ENCODE measurements around the gene CDH13.

DNA sequence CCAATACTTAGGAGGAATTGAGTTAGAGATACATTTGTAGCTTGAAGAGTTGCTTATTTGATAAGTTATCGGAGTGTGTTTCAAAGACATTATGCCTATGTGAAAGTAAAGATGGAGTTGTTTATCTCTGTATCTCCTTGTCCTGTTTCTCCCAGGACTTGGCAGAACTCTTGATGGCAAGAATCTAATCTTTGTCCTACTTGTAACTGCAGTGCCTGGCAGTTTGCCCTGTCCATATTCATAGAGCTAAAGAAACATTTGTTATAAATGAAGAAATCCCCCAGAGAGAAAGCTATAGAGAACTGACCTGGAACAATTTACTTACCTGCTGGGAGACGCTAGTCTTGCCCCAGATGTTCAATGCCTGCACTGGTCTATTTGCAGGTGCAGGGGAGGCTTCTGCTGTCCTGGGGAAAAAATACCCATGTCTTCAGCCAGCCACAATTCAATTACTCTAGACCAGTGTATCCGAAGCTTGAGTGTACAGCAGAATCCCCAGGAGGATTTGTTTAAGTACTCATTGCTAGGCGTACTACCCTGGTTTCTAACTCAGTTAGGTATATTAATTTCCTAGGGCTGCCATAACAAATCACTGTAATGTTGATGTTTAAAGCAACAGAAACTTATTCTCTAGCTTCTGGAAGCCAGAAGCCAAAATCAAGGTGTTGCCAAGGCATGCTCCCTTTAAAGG is 771.0 kb downstream of the CDH13 start:
- TF ChIP-seq SMC3 (IDR thresholded peaks at IDR 0.05; ENCODE audit: borderline replicate concordance, low read length) (no peak), KAT2A (conservative IDR thresholded peaks at IDR 0.05; ENCODE audit: control insufficient read depth, low read depth, low read length) (no peak), FOXK2 (IDR thresholded peaks at IDR 0.05) (no peak), SMAD1 (IDR thresholded peaks at IDR 0.05; ENCODE audit: low read depth, partially characterized antibody) (no peak), SRF (IDR thresholded peaks at IDR 0.05; ENCODE audit: low read depth in 2 of 2, low read length in 2 of 2) (no peak), TBL1XR1 (IDR thresholded peaks at IDR 0.05; ENCODE audit: low read depth, low read length) (no peak), POLR2A (IDR thresholded peaks at IDR 0.05; ENCODE audit: low read depth, low read length) (no peak), HDAC2 (IDR thresholded peaks at IDR 0.05) (no peak), WRNIP1 (IDR thresholded peaks at IDR 0.05; ENCODE audit: borderline replicate concordance, low read depth, low read length) (no peak), ZNF274 (IDR thresholded peaks at IDR 0.05; ENCODE audit: insufficient read depth, insufficient read length) (no peak), RBBP5 (conservative IDR thresholded peaks at IDR 0.05) (no peak)
- TF ChIP-seq, protein P1, sequence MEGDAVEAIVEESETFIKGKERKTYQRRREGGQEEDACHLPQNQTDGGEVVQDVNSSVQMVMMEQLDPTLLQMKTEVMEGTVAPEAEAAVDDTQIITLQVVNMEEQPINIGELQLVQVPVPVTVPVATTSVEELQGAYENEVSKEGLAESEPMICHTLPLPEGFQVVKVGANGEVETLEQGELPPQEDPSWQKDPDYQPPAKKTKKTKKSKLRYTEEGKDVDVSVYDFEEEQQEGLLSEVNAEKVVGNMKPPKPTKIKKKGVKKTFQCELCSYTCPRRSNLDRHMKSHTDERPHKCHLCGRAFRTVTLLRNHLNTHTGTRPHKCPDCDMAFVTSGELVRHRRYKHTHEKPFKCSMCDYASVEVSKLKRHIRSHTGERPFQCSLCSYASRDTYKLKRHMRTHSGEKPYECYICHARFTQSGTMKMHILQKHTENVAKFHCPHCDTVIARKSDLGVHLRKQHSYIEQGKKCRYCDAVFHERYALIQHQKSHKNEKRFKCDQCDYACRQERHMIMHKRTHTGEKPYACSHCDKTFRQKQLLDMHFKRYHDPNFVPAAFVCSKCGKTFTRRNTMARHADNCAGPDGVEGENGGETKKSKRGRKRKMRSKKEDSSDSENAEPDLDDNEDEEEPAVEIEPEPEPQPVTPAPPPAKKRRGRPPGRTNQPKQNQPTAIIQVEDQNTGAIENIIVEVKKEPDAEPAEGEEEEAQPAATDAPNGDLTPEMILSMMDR (IDR thresholded peaks at IDR 0.05 in 2 of 3, conservative IDR thresholded peaks at IDR 0.05 in 1 of 3; ENCODE audit: control insufficient read depth in 2 of 3, extremely low read depth in 1 of 3, insufficient read depth in 1 of 3, low read depth in 3 of 3, low read length in 3 of 3) = no peak
- TF ChIP-seq, protein P2, sequence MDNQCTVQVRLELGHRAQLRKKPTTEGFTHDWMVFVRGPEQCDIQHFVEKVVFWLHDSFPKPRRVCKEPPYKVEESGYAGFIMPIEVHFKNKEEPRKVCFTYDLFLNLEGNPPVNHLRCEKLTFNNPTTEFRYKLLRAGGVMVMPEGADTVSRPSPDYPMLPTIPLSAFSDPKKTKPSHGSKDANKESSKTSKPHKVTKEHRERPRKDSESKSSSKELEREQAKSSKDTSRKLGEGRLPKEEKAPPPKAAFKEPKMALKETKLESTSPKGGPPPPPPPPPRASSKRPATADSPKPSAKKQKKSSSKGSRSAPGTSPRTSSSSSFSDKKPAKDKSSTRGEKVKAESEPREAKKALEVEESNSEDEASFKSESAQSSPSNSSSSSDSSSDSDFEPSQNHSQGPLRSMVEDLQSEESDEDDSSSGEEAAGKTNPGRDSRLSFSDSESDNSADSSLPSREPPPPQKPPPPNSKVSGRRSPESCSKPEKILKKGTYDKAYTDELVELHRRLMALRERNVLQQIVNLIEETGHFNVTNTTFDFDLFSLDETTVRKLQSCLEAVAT (IDR thresholded peaks at IDR 0.05) = no peak
